ENCODE measurements around the gene SHH.

GRCh38 chr7:155762036-155762435 lies 50.2 kb downstream of the SHH start:
- TF ChIP-seq CTCF (IDR thresholded peaks at IDR 0.05) (no peak), POLR2A (IDR thresholded peaks at IDR 0.05) (no peak)
